Adrenal gland (tissue), 5 donors: ENCODE data around the gene RAI14.

Experiments used
- CTCF ChIP-seq, 6 experiments: fragments of 450-650 bp in 4 of 6; fragments of 200-600 bp in 2 of 6; sonication (generic) in 1 of 6; IDR thresholded peaks; 1 replicate in 5 of 6; 2 replicates in 1 of 6; pipeline versions ENCODE4 v1.5.1 to v1.8.0; 2016 to 2021; ENCODE audit warnings: antibody characterized with exemption in 6 of 6, mild to moderate bottlenecking in 2 of 6, moderate library complexity in 1 of 6
- POLR2A ChIP-seq, 2 donors: fragments of 450-650 bp; IDR thresholded peaks; one replicate each; pipeline ENCODE4 v1.6.1; 2017; ENCODE audit warnings: antibody characterized with exemption in 2 of 2, mild to moderate bottlenecking in 2 of 2, moderate library complexity in 1 of 2
- donor health status: DM: no; HTN: no; CAD: no.

DNA sequence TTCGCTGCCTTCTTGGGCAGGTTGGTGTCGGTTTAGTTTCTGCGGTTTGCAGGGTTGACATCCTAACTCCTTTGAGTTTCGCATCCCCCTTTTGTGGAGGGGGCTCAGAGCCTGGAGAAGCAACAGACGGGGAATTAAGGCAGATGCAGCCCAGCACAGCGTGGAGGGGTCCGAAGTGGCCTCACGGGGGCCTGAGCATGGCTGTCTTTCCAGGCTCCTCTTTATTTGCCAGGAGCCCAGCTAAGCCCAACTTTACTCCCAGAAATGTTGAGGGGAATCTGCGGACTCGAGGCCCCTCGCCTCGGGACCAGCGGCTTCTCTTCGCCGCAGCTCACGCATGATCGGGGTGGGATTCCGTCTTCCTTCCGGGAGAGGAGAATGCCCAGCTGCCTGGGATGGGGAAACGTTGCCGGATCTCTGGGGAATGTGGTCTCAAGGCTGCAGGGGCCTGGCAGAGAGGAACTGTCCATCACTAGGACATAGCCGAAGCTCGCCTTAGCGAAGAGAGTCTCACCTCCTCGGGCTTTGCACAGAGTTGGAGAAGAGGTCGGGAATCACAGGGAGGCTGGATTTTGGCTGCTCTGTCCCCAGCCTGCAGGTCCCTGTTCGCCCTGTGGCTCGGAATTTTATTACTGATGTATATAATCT lies 1.3 kb downstream of the RAI14 start:
- TF ChIP-seq CTCF (IDR thresholded peaks at IDR 0.05) (no peak), POLR2A (IDR thresholded peaks at IDR 0.05) (no peak)
